Activated naive CD8-positive, alpha-beta T cell (primary cell): ENCODE data around the gene TNFRSF18.
"Not testable (repeated sequence)": the region's sequence is repeated elsewhere in the genome, so short reads cannot be mapped to it uniquely, and the experiment has no call there.

Source experiments
- H3K27ac Mint-ChIP-seq: one replicate; pipeline ENCODE4 v1.8.0; 2021; ENCODE audit warnings: mixed read lengths
- H3K27me3 Mint-ChIP-seq: one replicate; pipeline ENCODE4 v1.8.0; 2021; ENCODE audit warnings: mixed read lengths
- H3K36me3 Mint-ChIP-seq: one replicate; pipeline ENCODE4 v1.8.0; 2021; ENCODE audit warnings: mixed read lengths
- H3K4me1 Mint-ChIP-seq: one replicate; pipeline ENCODE4 v1.8.0; 2021; ENCODE audit warnings: low read depth, mixed read lengths
- H3K4me3 Mint-ChIP-seq: one replicate; pipeline ENCODE4 v1.8.0; 2021; ENCODE audit warnings: mild to moderate bottlenecking, mixed read lengths
- H3K9me3 Mint-ChIP-seq: one replicate; pipeline ENCODE4 v1.8.0; 2021; ENCODE audit warnings: low read depth, mixed read lengths

The TNFRSF18 gene

DNA sequence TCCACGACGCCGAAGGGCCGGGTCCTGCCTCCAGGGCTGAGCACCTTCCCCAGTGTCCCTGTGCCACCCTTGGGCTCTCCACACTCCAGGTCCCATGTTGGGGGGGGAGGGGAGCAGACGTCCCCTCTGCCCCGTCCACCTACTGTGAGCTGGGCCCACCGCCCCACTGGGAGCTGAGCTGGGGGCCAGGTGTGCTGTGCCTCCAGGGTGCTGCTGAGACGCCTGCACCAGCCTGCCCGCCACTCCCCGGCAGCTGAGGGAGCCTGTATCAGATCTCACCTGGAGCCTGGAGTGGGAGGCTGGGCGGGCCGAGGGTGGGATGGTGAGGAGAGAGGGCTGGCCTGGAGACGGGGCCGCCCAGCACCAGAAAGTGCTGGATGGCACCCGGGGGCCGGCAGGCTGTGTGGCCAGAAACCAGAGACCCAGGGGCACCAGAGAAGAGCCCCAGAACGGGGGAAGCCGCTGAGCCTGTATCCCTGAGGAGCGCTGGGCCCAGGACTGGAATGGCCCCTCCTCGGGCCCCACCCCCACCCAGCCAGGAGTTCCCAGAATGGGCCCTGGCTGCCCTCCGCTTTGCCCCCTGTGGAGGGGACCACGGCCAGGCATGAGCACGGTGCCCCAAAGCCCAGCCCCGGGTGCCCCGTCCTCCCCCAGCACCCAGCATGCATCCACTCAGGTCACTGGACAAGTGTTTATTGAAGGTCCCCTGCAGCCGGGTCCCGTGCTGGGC is 3.4 kb downstream of the TNFRSF18 start:
- Mint-ChIP-seq H3K27me3 (no peaks in the 10 kb centered on the region), H3K9me3 (no peaks in the 10 kb centered on the region), H3K27ac (no peak overlapping the region), H3K4me3 (no peak overlapping the region), H3K4me1 (peaks cover 8% of the 10 kb centered on the region), H3K36me3 (no peaks in the 10 kb centered on the region)

DNA sequence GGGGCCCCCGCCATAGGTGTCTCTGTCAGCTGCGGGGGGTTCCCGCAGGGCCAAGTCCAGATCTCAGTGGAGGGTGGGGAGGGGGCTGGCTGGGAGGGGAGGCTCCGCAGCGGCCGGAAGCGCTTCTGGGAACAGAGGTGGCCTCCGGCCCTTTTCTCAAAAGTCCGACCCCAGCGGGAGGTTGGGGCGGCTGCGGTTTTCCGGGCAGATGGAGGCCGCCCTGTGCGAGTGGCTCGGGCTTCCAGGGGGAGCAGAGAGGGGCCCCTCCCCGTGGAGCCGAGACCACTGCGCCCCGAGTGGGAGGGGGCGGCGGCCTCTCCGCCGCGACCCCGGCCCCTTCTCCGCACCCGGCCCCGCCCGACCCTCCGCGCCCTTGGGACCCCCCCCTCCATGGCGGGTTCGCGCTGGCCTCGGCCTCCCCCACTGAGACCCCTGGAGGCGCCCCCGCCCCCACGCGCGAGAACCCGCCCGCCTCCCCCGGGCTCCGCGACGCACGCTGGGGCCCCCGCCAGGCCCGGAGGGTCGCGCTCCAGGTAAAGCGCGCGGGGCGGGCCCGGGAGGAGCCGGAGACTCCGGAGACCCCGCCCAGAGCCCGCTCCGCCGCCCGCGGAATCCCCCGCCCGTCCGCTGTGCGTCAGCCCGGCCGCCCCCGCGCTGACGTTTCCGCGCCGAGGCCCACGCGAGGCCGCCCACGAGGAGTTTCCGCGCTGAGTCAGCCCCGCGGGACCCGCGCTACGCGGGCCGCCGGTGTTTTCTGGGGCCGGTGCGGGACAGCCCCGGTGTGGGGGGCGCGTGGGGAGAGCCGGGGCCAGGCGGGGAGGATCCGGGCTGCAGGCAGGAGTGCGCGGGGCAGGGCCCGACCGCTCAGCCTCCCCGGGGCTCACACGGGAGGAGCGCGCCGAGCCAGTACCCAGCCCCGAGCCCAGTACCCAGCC is 5.2 kb downstream of the TNFRSF18 start:
- Mint-ChIP-seq H3K4me3 (peak overlapping the region; percentile 73), H3K27me3 (no peaks in the 10 kb centered on the region), H3K9me3 (no peaks in the 10 kb centered on the region), H3K4me1 (peaks cover 4% of the 10 kb centered on the region), H3K27ac (peak overlapping the region; percentile 58), H3K36me3 (peaks cover 2% of the 10 kb centered on the region)

DNA sequence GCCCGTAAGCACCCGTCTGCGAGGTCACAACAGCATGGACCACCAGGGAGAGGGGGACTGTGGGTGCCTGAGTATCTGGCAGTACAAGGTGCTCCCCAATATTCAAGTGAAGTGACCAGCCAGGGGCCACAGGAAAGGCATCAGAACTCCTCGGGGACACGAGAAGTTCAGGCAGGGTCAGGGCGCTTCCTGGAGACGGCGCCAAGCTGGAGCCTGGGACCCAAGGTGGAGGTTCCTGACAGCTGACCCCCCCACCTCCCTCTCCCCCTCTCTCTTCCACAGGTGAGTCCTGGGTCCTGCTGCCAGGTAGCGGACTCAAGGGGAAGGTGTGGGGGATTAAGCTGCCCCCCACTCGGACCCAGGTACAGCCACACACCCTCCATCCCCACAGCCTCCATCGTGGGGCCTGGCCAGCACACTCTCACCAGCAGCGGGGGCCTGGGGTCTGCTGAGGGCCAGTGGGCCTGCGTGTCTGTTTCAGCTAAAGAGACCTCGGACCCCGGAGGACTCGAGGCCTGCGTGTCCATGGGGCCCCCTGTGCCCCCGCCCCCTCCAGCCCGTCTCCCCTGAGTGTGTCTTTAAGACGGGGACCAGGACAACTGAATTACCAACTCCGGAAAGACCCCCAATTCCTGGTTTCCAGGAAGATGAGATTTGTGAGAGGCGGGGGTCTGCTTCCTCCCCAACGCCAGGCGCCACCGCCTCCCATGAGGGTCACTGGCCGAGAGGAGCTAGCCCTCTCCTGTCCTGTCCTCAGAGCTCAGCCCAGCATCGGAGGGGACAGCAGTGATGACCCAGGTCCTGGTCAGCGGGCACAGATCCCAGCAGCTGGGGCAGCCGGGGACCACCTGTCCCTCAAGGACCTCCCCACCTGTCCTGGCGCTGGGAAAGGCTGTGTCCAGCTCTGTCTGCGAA is 6.2 kb downstream of the TNFRSF18 start:
- no peaks in the 10 kb centered on the region for H3K27me3 Mint-ChIP-seq
- peaks cover 3% of the 10 kb centered on the region for H3K36me3 Mint-ChIP-seq
- peak overlapping the region; percentile 73 for H3K4me3 Mint-ChIP-seq
- peaks cover under 1% of the 10 kb centered on the region for H3K9me3 Mint-ChIP-seq
- peak overlapping the region; percentile 58 for H3K27ac Mint-ChIP-seq
- peaks cover 4% of the 10 kb centered on the region for H3K4me1 Mint-ChIP-seq

DNA sequence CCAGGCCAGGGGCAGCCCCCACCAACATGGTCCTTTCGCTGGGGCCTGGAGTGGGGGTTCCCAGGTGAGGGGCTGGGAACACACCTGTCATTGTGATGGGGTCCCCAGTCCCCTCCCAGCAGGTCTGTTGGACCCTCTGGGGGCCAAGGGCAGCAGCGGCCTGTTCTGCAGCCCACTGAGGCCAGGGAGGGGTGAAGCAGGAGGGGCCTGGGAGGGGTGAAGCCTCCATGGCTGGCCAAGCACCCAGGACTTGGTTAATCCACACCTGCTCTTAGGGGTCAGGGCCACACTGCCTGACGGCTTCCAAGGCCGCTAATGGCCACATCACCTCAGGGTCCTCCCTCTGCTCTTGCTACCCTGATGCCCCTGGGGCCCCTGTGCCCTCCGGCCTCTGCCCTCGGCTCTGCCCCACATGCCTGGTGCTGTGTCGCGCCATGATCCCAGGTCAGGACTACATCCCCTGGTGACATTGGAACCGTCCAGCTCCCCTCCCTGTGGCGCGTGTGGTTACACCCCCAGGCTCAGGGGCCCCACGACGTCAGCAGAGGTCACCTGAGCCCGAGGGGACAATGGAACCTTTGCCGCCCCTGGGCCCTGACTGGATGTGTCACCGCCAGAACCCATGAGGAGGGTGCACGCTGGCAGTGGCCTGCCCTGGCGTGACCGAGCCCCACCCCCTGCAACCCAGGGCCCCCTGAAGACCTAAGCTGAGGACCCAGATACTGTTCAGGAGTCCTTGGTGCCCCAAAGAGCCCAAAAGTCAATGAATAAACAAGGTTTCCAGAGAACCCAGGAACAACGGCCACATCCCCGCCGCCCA is 7.0 kb downstream of the TNFRSF18 start:
- peaks cover 9% of the 10 kb centered on the region for H3K9me3 Mint-ChIP-seq
- H3K27me3 Mint-ChIP-seq = no peaks in the 10 kb centered on the region
- H3K4me3 Mint-ChIP-seq = peak overlapping the region; percentile 64
- H3K36me3 Mint-ChIP-seq = peaks cover 5% of the 10 kb centered on the region
- H3K4me1 Mint-ChIP-seq = peaks cover 4% of the 10 kb centered on the region
- H3K27ac Mint-ChIP-seq = peak overlapping the region; percentile 46

DNA sequence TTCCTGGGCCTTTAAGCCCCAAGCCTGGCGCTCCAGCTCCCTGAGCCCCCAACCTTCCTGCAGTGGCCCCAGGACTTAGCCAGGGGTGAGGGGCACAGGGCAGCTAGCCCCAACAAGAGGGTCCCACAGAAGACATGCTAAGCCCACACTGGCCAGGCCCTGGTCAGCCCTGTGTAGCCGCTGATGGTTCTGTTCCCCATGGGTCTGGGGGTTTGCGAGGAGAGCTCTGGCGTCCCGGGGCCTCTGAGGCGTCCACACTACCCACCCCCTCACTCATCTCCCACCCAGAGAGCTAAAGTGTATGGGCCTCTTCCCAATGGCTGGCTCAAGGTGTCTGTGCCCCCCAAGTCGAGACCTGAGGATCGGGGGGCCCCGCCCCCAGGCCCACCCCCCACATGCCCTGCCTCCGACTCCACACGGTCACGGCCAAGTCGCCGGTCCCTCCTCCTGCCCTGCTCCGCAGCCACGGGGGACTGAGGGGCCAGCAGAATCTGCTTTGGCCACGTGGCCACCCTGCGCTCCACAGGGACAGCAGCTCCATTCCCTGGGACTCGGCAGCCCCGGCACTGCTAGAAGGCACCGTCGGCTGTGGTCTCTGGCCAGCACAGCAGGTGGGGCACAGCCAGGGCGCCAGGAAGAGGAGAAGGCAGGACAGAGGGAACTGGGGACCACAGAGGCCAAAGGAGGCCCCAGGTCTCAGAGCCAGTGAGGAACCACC is 7.8 kb downstream of the TNFRSF18 start:
- no peak overlapping the region for H3K4me3 Mint-ChIP-seq
- no peaks in the 10 kb centered on the region for H3K27me3 Mint-ChIP-seq
- peaks cover 9% of the 10 kb centered on the region for H3K9me3 Mint-ChIP-seq
- H3K27ac Mint-ChIP-seq = no peak overlapping the region
- H3K36me3 Mint-ChIP-seq = peaks cover 5% of the 10 kb centered on the region
- peaks cover 4% of the 10 kb centered on the region for H3K4me1 Mint-ChIP-seq

DNA sequence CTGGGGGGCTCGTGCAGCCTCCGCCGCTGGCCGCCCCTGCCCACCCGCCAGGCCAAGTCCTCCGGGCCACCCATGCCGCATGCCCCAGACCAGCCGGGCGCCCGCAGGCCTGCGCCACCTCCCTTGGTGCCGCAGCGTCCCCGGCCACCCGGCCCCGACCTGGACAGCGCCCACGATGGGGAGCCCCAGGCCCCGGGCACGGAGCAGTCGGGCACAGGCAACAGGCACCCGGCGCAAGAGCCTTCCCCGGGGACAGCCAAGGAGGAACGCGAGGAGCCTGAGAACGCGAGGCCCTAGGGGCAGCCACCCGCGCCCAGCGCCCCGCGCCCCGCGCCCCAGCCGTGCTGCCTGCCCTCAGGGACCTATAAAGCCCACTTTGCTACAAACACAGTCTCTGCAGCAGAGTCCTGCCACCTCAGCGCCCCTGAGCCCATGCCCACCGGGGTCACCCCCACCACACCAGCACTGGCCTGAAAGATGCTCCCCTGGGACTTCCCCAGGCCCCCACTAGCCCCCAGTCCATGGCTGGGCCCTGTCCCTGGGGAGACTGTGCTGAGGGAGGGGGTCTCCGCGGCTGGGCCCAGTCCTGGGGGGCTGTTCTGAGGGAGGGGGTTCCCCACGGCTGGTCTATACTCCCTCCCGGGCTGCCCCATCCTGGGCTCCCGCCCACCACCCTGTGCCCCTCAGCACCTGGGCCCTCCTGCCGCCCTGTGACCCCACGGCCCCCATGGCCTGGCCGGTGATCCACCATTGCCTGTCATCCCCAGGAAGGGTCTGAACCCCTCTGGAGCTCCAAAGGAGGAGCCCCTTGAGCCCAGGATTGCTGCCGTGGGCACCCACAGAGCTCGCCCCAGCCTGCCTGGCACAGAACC is 8.6 kb downstream of the TNFRSF18 start:
- peaks cover 4% of the 10 kb centered on the region for H3K4me1 Mint-ChIP-seq
- no peak overlapping the region for H3K4me3 Mint-ChIP-seq
- H3K36me3 Mint-ChIP-seq = peaks cover 5% of the 10 kb centered on the region
- no peak overlapping the region for H3K27ac Mint-ChIP-seq
- peaks cover 9% of the 10 kb centered on the region for H3K9me3 Mint-ChIP-seq
- no peaks in the 10 kb centered on the region for H3K27me3 Mint-ChIP-seq

DNA sequence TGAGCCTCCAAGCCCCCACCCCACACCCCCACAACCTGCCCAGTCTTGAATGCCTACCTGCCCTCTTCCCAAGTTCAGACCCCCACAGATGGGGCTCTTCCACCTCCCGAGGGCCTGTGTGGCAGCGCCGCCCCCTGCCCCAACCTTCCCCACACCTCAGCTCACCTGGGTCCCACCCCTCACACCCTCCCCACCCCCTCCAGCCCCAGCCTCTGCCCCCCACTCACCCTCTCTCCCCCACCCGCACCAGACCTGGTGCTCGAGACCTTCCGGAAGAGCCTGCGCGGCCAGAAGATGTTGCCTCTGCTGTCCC is 9.2 kb downstream of the TNFRSF18 start:
- no peaks in the 10 kb centered on the region for H3K27me3 Mint-ChIP-seq
- H3K36me3 Mint-ChIP-seq = peaks cover 5% of the 10 kb centered on the region
- H3K4me1 Mint-ChIP-seq = peaks cover 4% of the 10 kb centered on the region
- no peak overlapping the region for H3K27ac Mint-ChIP-seq
- peaks cover 10% of the 10 kb centered on the region for H3K9me3 Mint-ChIP-seq
- no peak overlapping the region for H3K4me3 Mint-ChIP-seq

DNA sequence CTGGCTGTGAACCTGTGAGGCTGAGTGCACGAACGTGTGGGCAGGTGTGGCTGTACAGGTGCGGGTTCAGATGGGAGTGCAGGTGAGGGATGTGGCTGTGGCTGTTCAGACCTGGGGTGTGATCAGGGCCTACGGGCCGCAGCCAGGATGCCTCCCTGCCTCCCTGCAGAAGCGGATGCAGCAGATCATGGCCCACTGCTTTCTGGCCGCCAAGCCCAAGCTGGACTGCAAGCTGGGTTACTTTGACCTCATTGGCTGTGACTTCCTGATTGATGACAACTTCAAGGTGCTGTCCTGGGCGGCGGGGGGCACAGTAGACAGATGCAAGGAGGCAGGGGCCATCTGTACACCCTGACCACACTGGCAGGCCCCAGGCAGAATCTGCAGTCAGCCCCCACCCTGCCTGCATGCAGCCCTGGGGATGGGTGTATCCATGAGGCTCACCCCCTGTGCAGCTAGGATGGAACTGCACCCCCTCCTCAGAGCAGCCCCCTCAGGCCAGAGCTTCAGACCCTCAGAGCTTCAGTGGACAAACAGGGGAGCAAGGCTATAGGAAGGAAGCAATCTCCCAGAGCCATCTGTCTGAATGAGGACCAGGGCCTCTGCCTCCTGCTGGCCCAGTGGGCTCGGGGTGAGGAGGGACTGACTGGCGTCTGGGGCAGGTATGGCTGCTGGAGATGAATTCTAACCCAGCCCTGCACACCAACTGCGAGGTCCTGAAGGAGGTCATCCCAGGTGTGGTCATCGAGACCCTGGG is 9.8 kb downstream of the TNFRSF18 start:
- Mint-ChIP-seq H3K36me3 (peaks cover 5% of the 10 kb centered on the region), H3K27ac (no peak overlapping the region), H3K9me3 (peaks cover 14% of the 10 kb centered on the region), H3K4me1 (peaks cover 4% of the 10 kb centered on the region), H3K27me3 (no peaks in the 10 kb centered on the region), H3K4me3 (no peak overlapping the region)

DNA sequence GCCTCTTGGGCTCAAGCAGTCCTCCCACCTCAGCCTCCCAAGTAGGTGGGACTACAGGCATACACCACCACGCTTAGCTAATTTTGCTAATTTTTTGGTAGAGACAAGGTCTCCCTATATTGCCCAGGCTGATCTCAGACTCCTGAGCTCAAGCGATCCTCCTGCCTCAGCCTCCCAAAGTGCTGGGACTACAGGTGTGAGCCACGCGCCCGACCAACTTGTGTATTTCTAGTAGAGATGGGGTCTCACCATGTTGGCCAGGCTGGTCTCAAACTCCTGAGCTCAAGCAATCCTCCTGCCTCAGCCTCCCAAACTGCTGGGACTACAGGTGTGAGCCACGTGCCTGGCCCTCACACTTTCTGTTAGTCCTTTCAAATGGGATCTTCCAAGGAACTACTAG is 10.7 kb downstream of the TNFRSF18 start:
- not testable (repeated sequence) for H3K4me1 Mint-ChIP-seq, H3K27ac Mint-ChIP-seq, H3K4me3 Mint-ChIP-seq, H3K27me3 Mint-ChIP-seq, H3K36me3 Mint-ChIP-seq
- H3K9me3 Mint-ChIP-seq = peaks cover 14% of the 10 kb centered on the region

DNA sequence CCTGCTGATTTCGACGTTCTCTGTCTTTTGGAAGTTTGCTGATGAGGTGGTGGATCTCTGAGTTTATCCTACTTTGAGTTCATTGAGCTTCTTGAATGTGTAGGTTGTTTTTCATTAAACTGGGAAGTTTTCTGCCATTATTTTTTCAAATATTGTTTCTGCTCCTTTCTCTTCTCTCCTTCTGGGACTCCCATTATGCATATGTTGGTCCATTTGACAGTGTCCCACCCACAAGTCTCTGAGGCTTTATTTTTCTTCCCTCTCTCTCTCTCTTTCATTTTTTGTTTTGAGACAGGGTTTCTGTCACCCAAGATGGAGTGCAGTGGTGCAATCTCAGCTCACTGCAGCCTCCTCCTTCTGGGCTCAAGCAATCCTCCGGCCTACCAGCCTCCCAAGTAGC is 11.7 kb downstream of the TNFRSF18 start:
- Mint-ChIP-seq H3K27me3 (no peaks in the 10 kb centered on the region), H3K4me3 (no peak overlapping the region), H3K27ac (no peak overlapping the region)

DNA sequence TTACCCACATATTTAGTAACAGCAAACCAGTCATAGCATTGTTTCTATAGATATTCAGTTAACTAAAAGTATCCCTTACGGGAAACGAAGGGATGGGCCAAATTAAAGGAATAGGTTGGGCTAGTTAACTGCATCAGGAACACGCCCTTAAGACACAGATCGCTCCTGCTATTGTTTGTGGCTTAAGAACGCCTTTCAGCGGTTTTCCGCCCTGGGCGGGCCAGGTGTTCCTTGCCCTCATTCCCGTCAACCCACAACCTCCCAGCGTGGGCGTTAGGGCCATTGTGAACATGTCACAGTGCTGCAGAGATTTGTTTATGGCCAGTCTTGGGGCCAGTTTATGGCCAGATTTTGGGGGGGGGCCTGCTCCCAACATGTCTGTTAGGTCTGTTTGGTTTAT is 14.7 kb downstream of the TNFRSF18 start:
- Mint-ChIP-seq H3K27ac (no peak overlapping the region), H3K4me3 (no peak overlapping the region), H3K36me3 (peaks cover 5% of the 10 kb centered on the region), H3K4me1 (no peaks in the 10 kb centered on the region), H3K27me3 (no peaks in the 10 kb centered on the region), H3K9me3 (peaks cover 14% of the 10 kb centered on the region)

More for the DNA sequence above, 11.7 kb downstream of the TNFRSF18 start:
- peaks cover 5% of the 10 kb centered on the region for H3K36me3 Mint-ChIP-seq
- H3K4me1 Mint-ChIP-seq = no peaks in the 10 kb centered on the region
- peaks cover 14% of the 10 kb centered on the region for H3K9me3 Mint-ChIP-seq

DNA sequence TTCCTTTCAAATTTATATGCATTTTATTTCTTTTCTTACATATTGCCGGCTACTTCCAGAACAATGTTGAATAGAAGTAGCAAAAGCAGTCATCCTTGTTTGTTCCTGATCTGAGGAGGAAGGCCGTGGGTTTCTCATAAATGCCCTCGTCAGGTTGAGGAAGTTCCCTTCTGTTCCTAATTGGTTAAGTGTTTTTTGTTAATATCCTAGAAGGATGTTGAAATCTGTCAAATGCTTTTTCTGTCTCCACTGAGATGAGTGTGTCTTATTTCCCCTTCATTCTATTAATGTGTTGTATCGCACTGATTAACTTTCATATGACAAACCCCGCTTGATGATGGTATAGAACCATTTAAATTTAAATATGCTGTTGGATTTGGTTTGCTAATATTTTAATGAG is 17.3 kb downstream of the TNFRSF18 start:
- no peaks in the 10 kb centered on the region for H3K4me1 Mint-ChIP-seq
- no peaks in the 10 kb centered on the region for H3K27me3 Mint-ChIP-seq
- peaks cover 5% of the 10 kb centered on the region for H3K9me3 Mint-ChIP-seq
- no peaks in the 10 kb centered on the region for H3K36me3 Mint-ChIP-seq
- no peak overlapping the region for H3K27ac Mint-ChIP-seq
- H3K4me3 Mint-ChIP-seq = no peak overlapping the region
